MCF 10A (cell line): ENCODE results near the gene GATA5. TPM values are rescaled to one million over a fixed set of nuclear protein-coding genes. Genes with fewer than 3 reads are reported as not detected.

Experiments used
- BruUV-seq: library from RNA; stranded (reverse); fragments of 400-500 nt; replicated peaks from 2 replicates; lab custom pipeline; 2021; lab: Mats Ljungman, UMichigan
- CTCF ChIA-PET: fragments of 300-600 bp; sonication (Branson Sonifier 250); formaldehyde crosslinking; extraction: SDS; loops from one replicate; lab custom pipeline; 2021; ENCODE audit warnings: antibody characterized with exemption, inconsistent platforms; lab: Yijun Ruan, JAX
- POLR2A ChIA-PET: fragments of 300-600, 350-650 bp; sonication (Branson Sonifier 250); formaldehyde crosslinking; extraction: SDS; loops from one replicate; lab custom pipeline; 2020; ENCODE audit warnings: antibody characterized with exemption, inconsistent platforms; lab: Yijun Ruan, JAX
- DNase-seq: peaks from one replicate; pipeline ENCODE4 v3.0.0-alpha.2; 2018; ENCODE audit not compliant: unreplicated experiment
- H3K27ac Mint-ChIP-seq: one replicate; pipeline ENCODE4 v1.8.0; 2022; ENCODE audit warnings: mild to moderate bottlenecking, low read depth, mixed read lengths; ENCODE audit not compliant: unreplicated experiment
- H3K27me3 Mint-ChIP-seq: one replicate; pipeline ENCODE4 v1.8.0; 2022; ENCODE audit warnings: mixed read lengths; ENCODE audit not compliant: insufficient read depth, unreplicated experiment
- H3K36me3 Mint-ChIP-seq: one replicate; pipeline ENCODE4 v1.8.0; 2022; ENCODE audit warnings: mild to moderate bottlenecking, moderate library complexity, mixed read lengths; ENCODE audit not compliant: insufficient read depth, unreplicated experiment
- H3K4me1 Mint-ChIP-seq: one replicate; pipeline ENCODE4 v1.8.0; 2022; ENCODE audit warnings: mixed read lengths; ENCODE audit not compliant: insufficient read depth, unreplicated experiment
- H3K4me3 Mint-ChIP-seq: one replicate; pipeline ENCODE4 v1.8.0; 2022; ENCODE audit warnings: mild to moderate bottlenecking, moderate library complexity, mixed read lengths; ENCODE audit not compliant: unreplicated experiment
- H3K9me3 Mint-ChIP-seq: one replicate; pipeline ENCODE4 v1.8.0; 2022; ENCODE audit warnings: mixed read lengths; ENCODE audit not compliant: unreplicated experiment
- intact Hi-C: fragments of 100-400 bp; cut with micrococcal nuclease; formaldehyde crosslinking; loops from 2 replicates; pipeline ENCODE4 v1.14.1; 2022
- total RNA-seq: library from RNA; stranded (reverse); gene quantifications from 2 replicates; pipeline ENCODE4 v1.2.3, GENCODE V29; 2022
- TF ChIP-seq, protein P1 (sequence below): fragments of 200-600 bp; IDR thresholded peaks from one replicate; pipeline ENCODE4 v1.8.0; 2022; ENCODE audit warnings: antibody characterized with exemption, mild to moderate bottlenecking; ENCODE audit not compliant: unreplicated experiment

Gene GATA5
- total RNA-seq, 1 experiment from 2014 or later = not detected

DNA sequence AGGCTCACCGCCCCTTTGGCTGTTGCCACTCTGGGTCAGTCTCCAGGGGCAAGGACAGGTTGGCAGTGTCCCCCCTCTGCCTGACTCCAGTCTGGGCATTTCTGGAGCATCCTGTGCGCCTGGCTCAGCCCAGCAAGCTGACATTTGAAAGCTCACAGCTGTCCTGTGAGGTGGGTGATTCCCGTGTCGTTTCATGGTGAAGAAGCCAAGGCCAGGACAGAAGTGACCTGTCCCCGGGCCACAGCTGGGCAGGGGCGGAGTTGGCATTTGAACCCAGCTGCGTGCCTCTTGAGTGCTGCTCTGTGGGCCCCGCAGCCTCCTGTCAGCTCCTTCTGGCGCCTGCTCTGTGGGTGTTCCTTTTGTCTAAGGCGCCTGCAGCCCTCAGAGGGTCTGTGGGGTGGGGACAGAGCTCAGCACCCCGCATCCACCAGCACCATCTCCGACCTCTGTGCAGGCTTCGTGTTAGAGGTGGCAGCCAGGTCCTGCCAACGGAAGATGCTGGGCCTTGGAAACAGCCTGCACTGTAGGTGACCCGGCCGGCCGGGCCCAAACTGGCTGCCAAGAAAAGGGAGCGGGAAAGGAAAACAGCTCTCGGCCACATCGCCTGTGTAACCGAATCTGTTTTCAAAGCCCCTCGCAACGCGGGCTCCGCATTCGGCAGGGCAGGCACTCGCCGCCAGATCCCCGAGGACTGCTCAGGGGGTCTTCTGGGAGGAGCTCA, 5.8 kb upstream of the GATA5 start:
- no peak overlapping the region for H3K27ac Mint-ChIP-seq
- no peaks in the 10 kb centered on the region for H3K9me3 Mint-ChIP-seq
- intact Hi-C loops = no loop called here
- H3K4me3 Mint-ChIP-seq = no peak overlapping the region
- TF ChIP-seq, protein P1, sequence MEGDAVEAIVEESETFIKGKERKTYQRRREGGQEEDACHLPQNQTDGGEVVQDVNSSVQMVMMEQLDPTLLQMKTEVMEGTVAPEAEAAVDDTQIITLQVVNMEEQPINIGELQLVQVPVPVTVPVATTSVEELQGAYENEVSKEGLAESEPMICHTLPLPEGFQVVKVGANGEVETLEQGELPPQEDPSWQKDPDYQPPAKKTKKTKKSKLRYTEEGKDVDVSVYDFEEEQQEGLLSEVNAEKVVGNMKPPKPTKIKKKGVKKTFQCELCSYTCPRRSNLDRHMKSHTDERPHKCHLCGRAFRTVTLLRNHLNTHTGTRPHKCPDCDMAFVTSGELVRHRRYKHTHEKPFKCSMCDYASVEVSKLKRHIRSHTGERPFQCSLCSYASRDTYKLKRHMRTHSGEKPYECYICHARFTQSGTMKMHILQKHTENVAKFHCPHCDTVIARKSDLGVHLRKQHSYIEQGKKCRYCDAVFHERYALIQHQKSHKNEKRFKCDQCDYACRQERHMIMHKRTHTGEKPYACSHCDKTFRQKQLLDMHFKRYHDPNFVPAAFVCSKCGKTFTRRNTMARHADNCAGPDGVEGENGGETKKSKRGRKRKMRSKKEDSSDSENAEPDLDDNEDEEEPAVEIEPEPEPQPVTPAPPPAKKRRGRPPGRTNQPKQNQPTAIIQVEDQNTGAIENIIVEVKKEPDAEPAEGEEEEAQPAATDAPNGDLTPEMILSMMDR = no peak
- H3K27me3 Mint-ChIP-seq = peaks cover 56% of the 10 kb centered on the region
- CTCF ChIA-PET = interaction anchor here (0.6 to 0.8 kb wide), 4 partner anchors 11 to 754 kb away, joined by 3 to 4 read pairs (median 3); partner anchors contain the start of gene BIRC7
- no peaks in the 10 kb centered on the region for H3K36me3 Mint-ChIP-seq
- no peak for DNase-seq
- POLR2A ChIA-PET = interaction anchor here (1.0 kb wide), 1 partner anchor 14 kb away, joined by 3 read pairs; no protein-coding TSS in a partner anchor
- no peaks in the 10 kb centered on the region for H3K4me1 Mint-ChIP-seq
- no TSS peak for BruUV-seq

DNA sequence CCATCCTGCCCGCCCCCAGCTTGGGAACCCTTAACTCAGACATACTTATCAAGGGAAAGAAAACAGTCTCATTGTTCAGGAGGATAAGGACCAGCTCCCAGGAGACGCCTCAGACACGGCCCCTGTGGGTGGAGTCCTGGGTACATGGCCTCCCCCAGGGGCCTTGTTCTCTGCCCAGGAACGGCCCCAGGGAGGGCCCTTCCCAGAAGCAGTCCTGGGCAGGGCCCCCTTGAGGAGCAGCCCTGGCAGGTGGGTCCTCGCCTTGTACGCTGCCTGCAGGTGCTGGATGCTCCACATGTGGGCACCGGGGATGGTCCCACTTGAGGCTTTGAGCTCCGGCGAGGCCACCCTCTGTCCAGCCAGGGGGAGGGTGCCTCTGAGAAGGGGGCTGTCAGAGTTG, 4.5 kb upstream of the GATA5 start:
- intact Hi-C loops = no loop called here
- Mint-ChIP-seq H3K9me3 (no peaks in the 10 kb centered on the region), H3K4me1 (no peaks in the 10 kb centered on the region), H3K4me3 (no peak overlapping the region), H3K27ac (no peak overlapping the region), H3K27me3 (peaks cover 54% of the 10 kb centered on the region), H3K36me3 (no peaks in the 10 kb centered on the region)
- no peak for DNase-seq
- ChIA-PET CTCF (no interaction called here), POLR2A (interaction anchor here (0.6 kb wide), 1 partner anchor 1546 kb away, joined by 3 read pairs; no protein-coding TSS in a partner anchor)
- TF ChIP-seq, protein P1 = no peak
- no TSS peak for BruUV-seq

DNA sequence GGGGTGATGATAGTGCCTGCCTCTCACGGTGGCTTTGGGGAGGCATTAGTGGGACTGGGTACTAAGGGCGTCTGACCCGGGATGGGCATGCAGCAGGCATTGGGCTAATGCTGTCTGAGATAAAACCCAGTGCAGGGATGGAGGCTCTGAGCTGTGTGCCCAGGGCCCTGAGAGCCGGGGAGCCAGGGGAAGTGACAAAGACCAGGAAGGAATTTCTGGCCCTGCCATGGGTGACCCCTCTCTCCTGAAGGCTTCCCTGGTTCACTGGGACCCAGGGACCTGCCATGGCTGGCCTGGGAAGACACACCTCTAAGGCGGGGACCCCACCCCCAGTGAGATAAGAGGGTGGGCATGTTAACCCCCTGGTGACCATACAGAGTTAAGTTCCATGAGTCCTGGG, 3.9 kb upstream of the GATA5 start:
- POLR2A ChIA-PET = interaction anchor here (0.6 kb wide), 1 partner anchor 94 kb away, joined by 3 read pairs; no protein-coding TSS in a partner anchor
- no peak overlapping the region for H3K27ac Mint-ChIP-seq

DNA sequence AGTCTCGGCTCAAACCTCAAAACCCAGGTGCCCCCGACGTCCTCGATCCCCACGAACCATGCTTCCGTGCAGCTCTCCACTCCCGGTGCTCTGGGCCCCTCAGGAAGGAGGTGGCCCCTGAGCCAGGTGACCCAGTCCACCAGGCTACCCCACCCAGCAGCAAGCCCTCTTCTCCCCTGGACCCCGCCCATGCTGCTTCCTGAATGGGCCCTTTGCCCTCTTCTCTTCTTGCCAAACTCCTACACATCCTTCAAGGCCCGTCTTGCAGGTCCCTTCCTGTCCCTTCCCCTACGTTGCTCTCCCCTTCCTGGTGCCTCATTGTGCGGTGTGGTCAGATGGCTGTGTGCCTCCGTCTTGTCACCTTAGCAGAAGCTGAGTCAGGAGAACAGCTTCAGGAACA, 3.4 kb upstream of the GATA5 start:
- no peaks in the 10 kb centered on the region for H3K9me3 Mint-ChIP-seq
- H3K4me3 Mint-ChIP-seq = no peak overlapping the region
- intact Hi-C loops = no loop called here
- no peaks in the 10 kb centered on the region for H3K4me1 Mint-ChIP-seq
- POLR2A ChIA-PET = interaction anchor here (0.6 kb wide), 1 partner anchor 95 kb away, joined by 3 read pairs; no protein-coding TSS in a partner anchor
- H3K36me3 Mint-ChIP-seq = no peaks in the 10 kb centered on the region
- TF ChIP-seq, protein P1 = no peak
- no peak overlapping the region for H3K27ac Mint-ChIP-seq
- DNase-seq = no peak
- CTCF ChIA-PET = interaction anchor here (0.7 kb wide), 1 partner anchor 37 kb away, joined by 4 read pairs; no protein-coding TSS in a partner anchor
- BruUV-seq = no TSS peak
- H3K27me3 Mint-ChIP-seq = peaks cover 54% of the 10 kb centered on the region

More for the DNA sequence above, 3.9 kb upstream of the GATA5 start:
- BruUV-seq = no TSS peak
- CTCF ChIA-PET = interaction anchor here (0.7 kb wide), 1 partner anchor 36 kb away, joined by 4 read pairs; no protein-coding TSS in a partner anchor
- TF ChIP-seq, protein P1 = no peak
- no peak overlapping the region for H3K4me3 Mint-ChIP-seq
- H3K27me3 Mint-ChIP-seq = peaks cover 54% of the 10 kb centered on the region
- intact Hi-C loops = no loop called here
- H3K9me3 Mint-ChIP-seq = no peaks in the 10 kb centered on the region
- no peaks in the 10 kb centered on the region for H3K4me1 Mint-ChIP-seq
- H3K36me3 Mint-ChIP-seq = no peaks in the 10 kb centered on the region
- DNase-seq = no peak
